HepG2 (cell line): ENCODE results near the gene PNPLA2. TPM values are rescaled to one million over a fixed set of nuclear protein-coding genes. Genes with fewer than 3 reads are reported as not detected.

ENCODE experiments used
- ASH2L ChIP-seq: fragments of 300-600, 200-600 bp; sonication (generic); IDR thresholded peaks from 2 replicates; pipeline ENCODE4 v1.7.0; 2017; ENCODE audit warnings: low read depth, mild to moderate bottlenecking, moderate library complexity, mixed read lengths, low read length; ENCODE audit not compliant: insufficient read length
- ELF1 ChIP-seq: sonication (generic); formaldehyde crosslinking; IDR thresholded peaks from 2 replicates; pipeline ENCODE4 v1.4.0; 2020; ENCODE audit warnings: missing genetic modification reagents
- KAT7 ChIP-seq: IDR thresholded peaks from 2 replicates; pipeline ENCODE4 v1.6.1; 2018; ENCODE audit warnings: borderline replicate concordance, missing compliant biosample characterization
- NFATC3 ChIP-seq: sonication (generic); formaldehyde crosslinking; IDR thresholded peaks from 2 replicates; pipeline ENCODE4 v1.5.1; 2020; ENCODE audit warnings: mild to moderate bottlenecking, missing genetic modification reagents
- RARG ChIP-seq: sonication (generic); formaldehyde crosslinking; IDR thresholded peaks from 2 replicates; pipeline ENCODE4 v1.4.0; 2020; ENCODE audit warnings: low read depth, mild to moderate bottlenecking, missing genetic modification reagents
- RBFOX2 ChIP-seq: fragments of 200-400 bp; formaldehyde crosslinking; IDR thresholded peaks from 2 replicates; pipeline ENCODE4 v1.6.1; 2017; ENCODE audit warnings: low read depth, mild to moderate bottlenecking, low read length
- RXRA ChIP-seq: sonication (generic); formaldehyde crosslinking; IDR thresholded peaks from 2 replicates; pipeline ENCODE4 v1.5.1; 2020; ENCODE audit warnings: missing genetic modification reagents
- SPEN ChIP-seq: sonication (generic); formaldehyde crosslinking; IDR thresholded peaks from 2 replicates; pipeline ENCODE4 v1.5.1; 2020; ENCODE audit warnings: low read depth, mild to moderate bottlenecking, missing genetic modification reagents
- ZBTB3 ChIP-seq: sonication (generic); formaldehyde crosslinking; IDR thresholded peaks from 2 replicates; pipeline ENCODE4 v1.4.0; 2020; ENCODE audit warnings: low read depth, mild to moderate bottlenecking, moderate library complexity, missing genetic modification reagents, borderline replicate concordance
- ZNF143 ChIP-seq: sonication (generic); formaldehyde crosslinking; IDR thresholded peaks from 2 replicates; pipeline ENCODE4 v1.4.0; 2020; ENCODE audit warnings: missing genetic modification reagents
- ZNF749 ChIP-seq: sonication (generic); formaldehyde crosslinking; IDR thresholded peaks from 2 replicates; pipeline ENCODE4 v1.8.0; 2022; ENCODE audit warnings: mild to moderate bottlenecking, missing genetic modification reagents, moderate library complexity, borderline replicate concordance
- ZNF839 ChIP-seq: sonication (generic); formaldehyde crosslinking; IDR thresholded peaks from 2 replicates; pipeline ENCODE4 v1.4.0; 2020; ENCODE audit warnings: missing genetic modification reagents, mild to moderate bottlenecking, borderline replicate concordance
- polyA plus RNA-seq, 8 experiments: library from polyadenylated mRNA; depleted of rRNA in 3 of 8; stranded (reverse) in 7 of 8; unstranded in 1 of 8; fragments of >200 nt; fragmentation: Illumina TruSeq in 4 of 8; extraction: Trizol in 4 of 8; gene quantifications; 2 replicates each; pipeline versions ENCODE4 v1.2.1 to v1.2.3, GENCODE V29; 2011 to 2016; ENCODE audit warnings: low read depth in 4 of 8, missing spikeins in 1 of 8, mixed read lengths in 1 of 8; ENCODE audit not compliant: insufficient read depth in 1 of 8
- total RNA-seq, 5 experiments: library from RNA; depleted of rRNA; stranded (reverse); fragments of >200 nt; fragmentation: Illumina TruSeq; extraction: Trizol; gene quantifications; 2 replicates each; pipeline ENCODE4 v1.2.3, GENCODE V29; 2016; ENCODE audit warnings: low read depth in 1 of 5
- TF ChIP-seq, protein P1 (sequence below): sonication (generic); formaldehyde crosslinking; IDR thresholded peaks from 2 replicates; pipeline ENCODE4 v1.4.0; 2020; ENCODE audit warnings: missing genetic modification reagents
- TF ChIP-seq, protein P2 (sequence below): IDR thresholded peaks from 2 replicates; pipeline ENCODE4 v1.6.1; 2016; ENCODE audit warnings: mild to moderate bottlenecking
- TF ChIP-seq, protein P3 (sequence below): fragments of 450-650 bp; IDR thresholded peaks from 2 replicates; pipeline ENCODE4 v1.6.1; 2016
- TF ChIP-seq, protein P4 (sequence below): IDR thresholded peaks from 2 replicates; pipeline ENCODE4 v1.6.1; 2018; ENCODE audit warnings: missing genetic modification reagents
- TF ChIP-seq, protein P5 (sequence below): sonication (generic); formaldehyde crosslinking; IDR thresholded peaks from 2 replicates; pipeline ENCODE4 v1.4.0; 2020; ENCODE audit warnings: missing genetic modification reagents

The PNPLA2 gene
- total and polyA plus RNA-seq, 2 of the 13 experiments (the other 11 are each of a cell fraction or from before 2014, with no cell fraction given), result 10.5 to 43.2 TPM

DNA sequence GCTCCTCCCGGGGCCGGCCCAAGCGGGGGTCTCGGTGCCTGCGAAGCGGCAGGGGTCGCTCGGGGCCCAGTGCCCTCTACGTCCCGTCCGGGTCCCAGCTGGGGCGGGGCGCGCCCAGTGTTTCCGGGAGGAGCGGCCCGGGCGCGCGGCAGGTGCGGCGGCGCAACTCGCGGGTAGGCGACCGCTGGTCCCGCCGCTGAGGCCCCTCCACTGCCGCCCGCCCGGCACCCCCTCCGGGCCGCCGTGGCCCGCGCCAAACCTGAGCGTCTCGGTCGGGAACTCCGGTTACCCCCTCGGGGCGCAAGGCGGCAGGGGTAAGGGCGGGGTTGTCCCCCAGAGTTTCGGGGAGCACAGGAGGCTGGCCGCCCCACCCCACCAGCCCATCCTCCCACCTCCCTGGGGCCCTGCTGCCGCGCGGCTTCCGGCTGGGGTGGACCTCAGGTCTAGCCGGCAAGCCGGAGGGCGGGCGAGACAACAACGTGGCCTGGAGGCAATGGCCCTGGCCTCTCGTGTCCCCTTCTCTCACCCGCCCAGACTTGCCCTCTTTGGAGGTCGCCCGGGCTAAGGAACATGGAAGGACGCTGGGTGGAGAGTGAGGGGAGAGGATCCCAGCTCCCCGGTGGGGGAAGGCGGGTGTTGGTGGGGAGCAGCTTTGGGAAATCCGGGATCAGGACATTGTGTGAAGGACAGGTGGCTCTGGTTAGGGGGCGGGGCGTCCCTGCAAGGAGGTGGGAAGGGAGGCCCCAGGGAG is 8.6 kb downstream of the PNPLA2 start (continued):
- TF ChIP-seq, protein P1, sequence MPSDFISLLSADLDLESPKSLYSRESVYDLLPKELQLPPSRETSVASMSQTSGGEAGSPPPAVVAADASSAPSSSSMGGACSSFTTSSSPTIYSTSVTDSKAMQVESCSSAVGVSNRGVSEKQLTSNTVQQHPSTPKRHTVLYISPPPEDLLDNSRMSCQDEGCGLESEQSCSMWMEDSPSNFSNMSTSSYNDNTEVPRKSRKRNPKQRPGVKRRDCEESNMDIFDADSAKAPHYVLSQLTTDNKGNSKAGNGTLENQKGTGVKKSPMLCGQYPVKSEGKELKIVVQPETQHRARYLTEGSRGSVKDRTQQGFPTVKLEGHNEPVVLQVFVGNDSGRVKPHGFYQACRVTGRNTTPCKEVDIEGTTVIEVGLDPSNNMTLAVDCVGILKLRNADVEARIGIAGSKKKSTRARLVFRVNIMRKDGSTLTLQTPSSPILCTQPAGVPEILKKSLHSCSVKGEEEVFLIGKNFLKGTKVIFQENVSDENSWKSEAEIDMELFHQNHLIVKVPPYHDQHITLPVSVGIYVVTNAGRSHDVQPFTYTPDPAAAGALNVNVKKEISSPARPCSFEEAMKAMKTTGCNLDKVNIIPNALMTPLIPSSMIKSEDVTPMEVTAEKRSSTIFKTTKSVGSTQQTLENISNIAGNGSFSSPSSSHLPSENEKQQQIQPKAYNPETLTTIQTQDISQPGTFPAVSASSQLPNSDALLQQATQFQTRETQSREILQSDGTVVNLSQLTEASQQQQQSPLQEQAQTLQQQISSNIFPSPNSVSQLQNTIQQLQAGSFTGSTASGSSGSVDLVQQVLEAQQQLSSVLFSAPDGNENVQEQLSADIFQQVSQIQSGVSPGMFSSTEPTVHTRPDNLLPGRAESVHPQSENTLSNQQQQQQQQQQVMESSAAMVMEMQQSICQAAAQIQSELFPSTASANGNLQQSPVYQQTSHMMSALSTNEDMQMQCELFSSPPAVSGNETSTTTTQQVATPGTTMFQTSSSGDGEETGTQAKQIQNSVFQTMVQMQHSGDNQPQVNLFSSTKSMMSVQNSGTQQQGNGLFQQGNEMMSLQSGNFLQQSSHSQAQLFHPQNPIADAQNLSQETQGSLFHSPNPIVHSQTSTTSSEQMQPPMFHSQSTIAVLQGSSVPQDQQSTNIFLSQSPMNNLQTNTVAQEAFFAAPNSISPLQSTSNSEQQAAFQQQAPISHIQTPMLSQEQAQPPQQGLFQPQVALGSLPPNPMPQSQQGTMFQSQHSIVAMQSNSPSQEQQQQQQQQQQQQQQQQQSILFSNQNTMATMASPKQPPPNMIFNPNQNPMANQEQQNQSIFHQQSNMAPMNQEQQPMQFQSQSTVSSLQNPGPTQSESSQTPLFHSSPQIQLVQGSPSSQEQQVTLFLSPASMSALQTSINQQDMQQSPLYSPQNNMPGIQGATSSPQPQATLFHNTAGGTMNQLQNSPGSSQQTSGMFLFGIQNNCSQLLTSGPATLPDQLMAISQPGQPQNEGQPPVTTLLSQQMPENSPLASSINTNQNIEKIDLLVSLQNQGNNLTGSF, result no peak
- TF ChIP-seq, protein P2, sequence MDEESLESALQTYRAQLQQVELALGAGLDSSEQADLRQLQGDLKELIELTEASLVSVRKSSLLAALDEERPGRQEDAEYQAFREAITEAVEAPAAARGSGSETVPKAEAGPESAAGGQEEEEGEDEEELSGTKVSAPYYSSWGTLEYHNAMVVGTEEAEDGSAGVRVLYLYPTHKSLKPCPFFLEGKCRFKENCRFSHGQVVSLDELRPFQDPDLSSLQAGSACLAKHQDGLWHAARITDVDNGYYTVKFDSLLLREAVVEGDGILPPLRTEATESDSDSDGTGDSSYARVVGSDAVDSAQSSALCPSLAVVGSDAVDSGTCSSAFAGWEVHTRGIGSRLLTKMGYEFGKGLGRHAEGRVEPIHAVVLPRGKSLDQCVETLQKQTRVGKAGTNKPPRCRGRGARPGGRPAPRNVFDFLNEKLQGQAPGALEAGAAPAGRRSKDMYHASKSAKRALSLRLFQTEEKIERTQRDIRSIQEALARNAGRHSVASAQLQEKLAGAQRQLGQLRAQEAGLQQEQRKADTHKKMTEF (CRISPR knock-in tag), result peak; percentile 83
- no peak for TF ChIP-seq ZNF749 (CRISPR knock-in tag)
- TF ChIP-seq, protein P3, sequence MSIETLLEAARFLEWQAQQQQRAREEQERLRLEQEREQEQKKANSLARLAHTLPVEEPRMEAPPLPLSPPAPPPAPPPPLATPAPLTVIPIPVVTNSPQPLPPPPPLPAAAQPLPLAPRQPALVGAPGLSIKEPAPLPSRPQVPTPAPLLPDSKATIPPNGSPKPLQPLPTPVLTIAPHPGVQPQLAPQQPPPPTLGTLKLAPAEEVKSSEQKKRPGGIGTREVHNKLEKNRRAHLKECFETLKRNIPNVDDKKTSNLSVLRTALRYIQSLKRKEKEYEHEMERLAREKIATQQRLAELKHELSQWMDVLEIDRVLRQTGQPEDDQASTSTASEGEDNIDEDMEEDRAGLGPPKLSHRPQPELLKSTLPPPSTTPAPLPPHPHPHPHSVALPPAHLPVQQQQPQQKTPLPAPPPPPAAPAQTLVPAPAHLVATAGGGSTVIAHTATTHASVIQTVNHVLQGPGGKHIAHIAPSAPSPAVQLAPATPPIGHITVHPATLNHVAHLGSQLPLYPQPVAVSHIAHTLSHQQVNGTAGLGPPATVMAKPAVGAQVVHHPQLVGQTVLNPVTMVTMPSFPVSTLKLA, result no peak; the same call in 1 of the 2 replicates
- TF ChIP-seq ASH2L, result peak; percentile 27
- no peak for TF ChIP-seq RXRA
- no peak for TF ChIP-seq ZBTB3 (CRISPR knock-in tag)
- peak; percentile 71 for TF ChIP-seq RBFOX2
- peak; percentile 73 for TF ChIP-seq ELF1 (CRISPR knock-in tag)
- TF ChIP-seq NFATC3 (CRISPR knock-in tag), result no peak
- no peak for TF ChIP-seq ZNF143
- peak; percentile 50; the same call in 1 of the 2 replicates for TF ChIP-seq KAT7 (CRISPR knock-in tag)
- no peak for TF ChIP-seq ZNF839 (CRISPR knock-in tag)
- TF ChIP-seq SPEN (CRISPR knock-in tag), result peak; percentile 35; the same call in 1 of the 2 replicates
- TF ChIP-seq, protein P4, sequence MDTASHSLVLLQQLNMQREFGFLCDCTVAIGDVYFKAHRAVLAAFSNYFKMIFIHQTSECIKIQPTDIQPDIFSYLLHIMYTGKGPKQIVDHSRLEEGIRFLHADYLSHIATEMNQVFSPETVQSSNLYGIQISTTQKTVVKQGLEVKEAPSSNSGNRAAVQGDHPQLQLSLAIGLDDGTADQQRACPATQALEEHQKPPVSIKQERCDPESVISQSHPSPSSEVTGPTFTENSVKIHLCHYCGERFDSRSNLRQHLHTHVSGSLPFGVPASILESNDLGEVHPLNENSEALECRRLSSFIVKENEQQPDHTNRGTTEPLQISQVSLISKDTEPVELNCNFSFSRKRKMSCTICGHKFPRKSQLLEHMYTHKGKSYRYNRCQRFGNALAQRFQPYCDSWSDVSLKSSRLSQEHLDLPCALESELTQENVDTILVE (CRISPR knock-in tag), result 0 out of 2 replicates have a peak, but pooled peaks have one; percentile 18
- TF ChIP-seq RARG (CRISPR knock-in tag), result no peak
- TF ChIP-seq, protein P5, sequence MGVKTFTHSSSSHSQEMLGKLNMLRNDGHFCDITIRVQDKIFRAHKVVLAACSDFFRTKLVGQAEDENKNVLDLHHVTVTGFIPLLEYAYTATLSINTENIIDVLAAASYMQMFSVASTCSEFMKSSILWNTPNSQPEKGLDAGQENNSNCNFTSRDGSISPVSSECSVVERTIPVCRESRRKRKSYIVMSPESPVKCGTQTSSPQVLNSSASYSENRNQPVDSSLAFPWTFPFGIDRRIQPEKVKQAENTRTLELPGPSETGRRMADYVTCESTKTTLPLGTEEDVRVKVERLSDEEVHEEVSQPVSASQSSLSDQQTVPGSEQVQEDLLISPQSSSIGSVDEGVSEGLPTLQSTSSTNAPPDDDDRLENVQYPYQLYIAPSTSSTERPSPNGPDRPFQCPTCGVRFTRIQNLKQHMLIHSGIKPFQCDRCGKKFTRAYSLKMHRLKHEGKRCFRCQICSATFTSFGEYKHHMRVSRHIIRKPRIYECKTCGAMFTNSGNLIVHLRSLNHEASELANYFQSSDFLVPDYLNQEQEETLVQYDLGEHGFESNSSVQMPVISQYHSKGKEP, result no peak
